Activated CD4-positive, alpha-beta T cell treated with anti-CD3 and anti-CD28 coated beads, Interleukin-10, Interleukin-2, amounts not matched to agents 100 ng/mL and 50 ng/mL, durations not matched to agents 16 hours and 8 hours (primary cell): ENCODE results near the gene OSBPL5.

ENCODE experiments used
- DNase-seq: peaks from one replicate; pipeline ENCODE4 v3.0.0-alpha.2; 2020

The OSBPL5 gene

GRCh38 chr11:3161720-3162409 is 3.2 kb downstream of the OSBPL5 start:
- DNase-seq, result no peak

GRCh38 chr11:3161309-3161708 is 3.8 kb downstream of the OSBPL5 start:
- DNase-seq, result no peak

- DNase-seq, result peak; percentile 24
These were observed 4.7 kb downstream of the OSBPL5 start for GRCh38 chr11:3160252-3161031.

- DNase-seq, result no peak
These were observed 5.6 kb downstream of the OSBPL5 start for GRCh38 chr11:3159296-3160190.

GRCh38 chr11:3158821-3159220 is 6.3 kb downstream of the OSBPL5 start:
- no peak for DNase-seq

GRCh38 chr11:3158131-3158591 is 6.9 kb downstream of the OSBPL5 start:
- no peak for DNase-seq

GRCh38 chr11:3157381-3158130 is 7.6 kb downstream of the OSBPL5 start:
- no peak for DNase-seq

GRCh38 chr11:3156661-3157311 is 8.3 kb downstream of the OSBPL5 start:
- DNase-seq, result no peak

- DNase-seq, result no peak
These were observed 8.8 kb downstream of the OSBPL5 start for GRCh38 chr11:3156282-3156660.

- no peak for DNase-seq
These were observed 9.3 kb downstream of the OSBPL5 start for GRCh38 chr11:3155691-3156258.

GRCh38 chr11:3155216-3155615 is 9.9 kb downstream of the OSBPL5 start:
- DNase-seq, result no peak

- no peak for DNase-seq
These were observed 11.0 kb downstream of the OSBPL5 start for GRCh38 chr11:3154001-3154599.

- no peak for DNase-seq
These were observed 11.7 kb downstream of the OSBPL5 start for GRCh38 chr11:3153291-3153861.

GRCh38 chr11:3152471-3153110 is 12.5 kb downstream of the OSBPL5 start:
- no peak for DNase-seq

- DNase-seq, result no peak
These were observed 14.4 kb downstream of the OSBPL5 start for GRCh38 chr11:3150726-3151125.

- DNase-seq, result no peak
These were observed 15.3 kb downstream of the OSBPL5 start for GRCh38 chr11:3149852-3150188.

GRCh38 chr11:3148990-3149851 is 15.9 kb downstream of the OSBPL5 start:
- DNase-seq, result no peak

- no peak for DNase-seq
These were observed 16.7 kb downstream of the OSBPL5 start for GRCh38 chr11:3148255-3148989.

GRCh38 chr11:3147626-3148025 is 17.5 kb downstream of the OSBPL5 start:
- no peak for DNase-seq
